Esophagus squamous epithelium (tissue), 5 donors: ENCODE measurements around the gene CRYL1. TPM values are rescaled to one million over a fixed set of nuclear protein-coding genes. Genes with fewer than 3 reads are reported as not detected.

ENCODE experiments used
- DNase-seq: peaks from one replicate; lab custom pipeline; 2025; lab: John Stamatoyannopoulos, UW
- H3K27ac ChIP-seq, 4 donors: fragments of 200-600 bp; sonication (generic); one replicate each; pipeline ENCODE4 v1.5.1; 2016 to 2019; ENCODE audit warnings: mild to moderate bottlenecking in 1 of 4
- H3K27me3 ChIP-seq, 4 donors: fragments of 200-600 bp; sonication (generic); 1 replicate in 3 of 4; 2 replicates in 1 of 4; pipeline versions ENCODE4 v1.5.1 to v1.6.0; 2017 to 2021; ENCODE audit warnings: antibody characterized with exemption in 1 of 4
- H3K36me3 ChIP-seq, 3 donors: fragments of 200-600 bp; sonication (generic); one replicate each; pipeline ENCODE4 v1.5.1; 2016 to 2019
- H3K4me1 ChIP-seq, 3 donors: fragments of 200-600 bp; sonication (generic); one replicate each; pipeline ENCODE4 v1.5.1; 2017 to 2019
- H3K4me3 ChIP-seq, 4 donors: fragments of 200-600 bp; sonication (generic); 1 replicate in 3 of 4; 2 replicates in 1 of 4; pipeline ENCODE4 v1.5.1; 2016 to 2019; ENCODE audit warnings: mild to moderate bottlenecking in 2 of 4, moderate library complexity in 1 of 4
- H3K9me3 ChIP-seq, 3 donors: fragments of 200-600 bp; sonication (generic); one replicate each; pipeline ENCODE4 v1.5.1; 2016 to 2019
- POLR2A ChIP-seq, 4 donors: fragments of 450-650 bp; IDR thresholded peaks; one replicate each; pipeline ENCODE4 v1.6.1; 2017; ENCODE audit warnings: antibody characterized with exemption in 4 of 4, mild to moderate bottlenecking in 4 of 4, moderate library complexity in 3 of 4
- WGBS, 2 donors: methylation state at CpG; one replicate each; pipeline ENCODE4 v1.1.5; 2018; 5-methylcytosine and 5-hydroxymethylcytosine counted together
- intact Hi-C: fragments of 100-400 bp; cut with DNase I; formaldehyde crosslinking; loops from one replicate; pipeline ENCODE4 v1.15.0; 2022
- total RNA-seq, 4 donors: library from RNA; depleted of rRNA; stranded (reverse); fragments of >200 nt; gene quantifications; one replicate each; pipeline ENCODE4 v1.1.0, GENCODE V29; 2016
- TF ChIP-seq, protein P1 (sequence below), 6 experiments: fragments of 450-650 bp in 4 of 6; fragments of 200-600 bp in 2 of 6; sonication (generic) in 2 of 6; IDR thresholded peaks; one replicate each; pipeline ENCODE4 v1.5.1; 2016 to 2019; ENCODE audit warnings: antibody characterized with exemption in 6 of 6, mild to moderate bottlenecking in 4 of 6, moderate library complexity in 4 of 6
- donor health status: DM: yes; HTN: yes; CAD: no.

The CRYL1 gene
- total RNA-seq, 4 donors from 2014 or later: 12.5 to 41.2 (median 24.4) TPM

DNA sequence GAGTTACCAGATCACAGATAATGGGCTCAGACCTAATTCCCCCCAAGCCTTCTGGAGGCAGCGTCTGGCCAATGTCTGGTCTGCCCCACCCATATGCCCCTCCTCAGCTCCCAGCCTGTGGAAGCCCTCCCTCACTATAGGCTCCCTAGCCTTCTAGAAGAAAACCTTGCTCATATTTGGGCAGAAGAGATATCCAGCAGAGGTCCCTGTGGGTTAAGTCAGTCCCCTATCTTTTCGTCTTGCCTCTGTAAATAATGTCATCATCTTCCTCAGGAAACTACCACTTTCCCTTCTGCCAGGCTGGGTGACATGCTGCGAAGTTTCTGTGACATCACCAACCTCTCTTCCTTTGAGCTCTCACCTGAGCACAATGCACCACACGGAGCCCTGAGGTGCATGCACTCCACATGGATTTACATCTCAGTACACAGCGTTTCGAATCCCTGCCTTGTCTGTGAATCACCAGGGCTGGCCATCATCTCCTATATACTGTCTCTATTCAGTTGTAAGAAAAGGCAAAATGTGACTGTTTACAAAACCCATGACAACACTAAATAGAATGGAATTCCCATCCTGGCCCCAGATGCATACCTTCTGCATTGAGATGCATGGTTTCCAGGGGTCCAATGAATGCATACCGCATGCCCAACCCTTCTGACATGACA lies 112.8 kb downstream of the CRYL1 start:
- WGBS, 2 donors: 67 to 77% methylated on average over 7 of the region's 7 CpGs
- intact Hi-C loops: no loop called here
- H3K9me3 ChIP-seq: no peaks in the 10 kb centered on the region
- TF ChIP-seq POLR2A (IDR thresholded peaks at IDR 0.05): no peak
- TF ChIP-seq, protein P1, sequence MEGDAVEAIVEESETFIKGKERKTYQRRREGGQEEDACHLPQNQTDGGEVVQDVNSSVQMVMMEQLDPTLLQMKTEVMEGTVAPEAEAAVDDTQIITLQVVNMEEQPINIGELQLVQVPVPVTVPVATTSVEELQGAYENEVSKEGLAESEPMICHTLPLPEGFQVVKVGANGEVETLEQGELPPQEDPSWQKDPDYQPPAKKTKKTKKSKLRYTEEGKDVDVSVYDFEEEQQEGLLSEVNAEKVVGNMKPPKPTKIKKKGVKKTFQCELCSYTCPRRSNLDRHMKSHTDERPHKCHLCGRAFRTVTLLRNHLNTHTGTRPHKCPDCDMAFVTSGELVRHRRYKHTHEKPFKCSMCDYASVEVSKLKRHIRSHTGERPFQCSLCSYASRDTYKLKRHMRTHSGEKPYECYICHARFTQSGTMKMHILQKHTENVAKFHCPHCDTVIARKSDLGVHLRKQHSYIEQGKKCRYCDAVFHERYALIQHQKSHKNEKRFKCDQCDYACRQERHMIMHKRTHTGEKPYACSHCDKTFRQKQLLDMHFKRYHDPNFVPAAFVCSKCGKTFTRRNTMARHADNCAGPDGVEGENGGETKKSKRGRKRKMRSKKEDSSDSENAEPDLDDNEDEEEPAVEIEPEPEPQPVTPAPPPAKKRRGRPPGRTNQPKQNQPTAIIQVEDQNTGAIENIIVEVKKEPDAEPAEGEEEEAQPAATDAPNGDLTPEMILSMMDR (IDR thresholded peaks at IDR 0.05): no peak
- H3K4me3 ChIP-seq: no peak overlapping the region
- DNase-seq: no peak
- peaks cover 2 to 62% (median 20%) of the 10 kb centered on the region in 3 donors for H3K4me1 ChIP-seq
- no peaks in the 10 kb centered on the region for H3K36me3 ChIP-seq
- no peaks in the 10 kb centered on the region for H3K27me3 ChIP-seq
- no peak overlapping the region for H3K27ac ChIP-seq

DNA sequence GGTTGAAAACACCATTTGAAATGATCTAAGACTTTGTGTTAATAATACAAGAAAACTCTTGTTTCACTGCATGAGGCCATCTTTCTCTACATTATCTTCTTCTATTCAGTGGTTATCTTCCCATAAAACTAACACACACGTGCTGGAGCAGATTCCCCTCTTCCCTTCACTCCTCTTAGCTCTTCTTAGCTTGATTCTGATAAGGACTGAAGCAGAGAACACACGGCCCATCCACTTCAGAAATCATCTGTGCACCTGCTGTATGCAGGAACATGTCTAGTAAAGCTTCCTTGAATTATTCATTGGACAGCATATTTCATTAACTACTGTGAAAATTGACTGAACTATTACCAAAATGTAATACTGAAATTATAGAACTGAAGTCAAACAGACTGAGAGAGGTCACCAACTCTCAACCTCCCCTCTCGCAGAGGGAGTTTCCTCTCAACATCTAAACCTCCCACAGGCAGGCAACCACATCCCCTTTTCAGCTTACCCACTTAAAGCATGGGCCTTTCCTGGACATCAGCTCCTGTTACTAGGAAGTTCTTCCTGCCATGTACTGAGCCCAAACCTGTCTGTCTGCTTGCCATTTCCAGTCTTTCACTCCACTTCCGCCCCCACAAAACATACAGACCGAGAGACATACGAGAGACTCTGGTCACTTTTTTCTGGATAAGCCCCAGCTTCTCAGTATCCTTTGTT lies 113.9 kb downstream of the CRYL1 start:
- H3K9me3 ChIP-seq: no peaks in the 10 kb centered on the region
- intact Hi-C loops: no loop called here
- WGBS, 2 donors: 36 to 53% methylated on average over 6 of the region's 6 CpGs
- DNase-seq: no peak
- H3K4me3 ChIP-seq: no peak overlapping the region
- peaks cover 5 to 62% (median 21%) of the 10 kb centered on the region in 3 donors for H3K4me1 ChIP-seq
- H3K36me3 ChIP-seq: no peaks in the 10 kb centered on the region
- no peak overlapping the region for H3K27ac ChIP-seq
- no peaks in the 10 kb centered on the region for H3K27me3 ChIP-seq
- no peak for TF ChIP-seq POLR2A (IDR thresholded peaks at IDR 0.05)
- TF ChIP-seq, protein P1 (IDR thresholded peaks at IDR 0.05): no peak

DNA sequence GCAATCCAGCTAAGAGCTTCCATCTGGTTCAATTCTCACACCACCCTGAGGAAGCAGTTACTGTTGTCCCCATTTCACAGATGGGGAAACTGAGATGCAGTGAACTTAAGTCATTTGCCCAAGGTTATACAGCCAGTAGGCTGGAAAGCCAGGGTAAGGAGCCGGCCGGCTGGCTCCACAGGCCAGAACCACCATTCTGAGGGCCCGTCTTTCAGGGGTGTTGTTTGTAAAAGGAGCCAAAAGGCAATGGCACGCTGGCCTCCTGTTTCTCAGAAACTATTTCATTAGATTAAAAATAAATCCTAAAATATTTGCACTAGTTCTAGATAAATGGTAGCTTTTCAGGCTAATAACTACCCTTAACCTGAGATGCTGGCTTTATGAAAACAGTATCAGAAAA lies 114.9 kb downstream of the CRYL1 start:
- Histone ChIP-seq H3K27me3 (no peaks in the 10 kb centered on the region), H3K36me3 (no peaks in the 10 kb centered on the region), H3K27ac (no peak overlapping the region), H3K4me1 (peaks cover 5 to 62% (median 24%) of the 10 kb centered on the region in 3 donors), H3K4me3 (no peak overlapping the region), H3K9me3 (no peaks in the 10 kb centered on the region)
- TF ChIP-seq POLR2A (IDR thresholded peaks at IDR 0.05): no peak
- TF ChIP-seq, protein P1 (IDR thresholded peaks at IDR 0.05): no peak
- intact Hi-C loops: no loop called here
- DNase-seq: no peak
- 90 to 92% methylated on average over 3 to 4 of the region's 4 CpGs for WGBS, 2 donors

GRCh38 chr13:20408181-20408580 lies 117.5 kb downstream of the CRYL1 start:
- DNase-seq: no peak

More at GRCh38 chr13:20408181-20408580, 117.5 kb downstream of the CRYL1 start:
- WGBS, 2 donors: 35 to 43% methylated on average over 8 of the region's 8 CpGs
- Histone ChIP-seq H3K9me3 (no peaks in the 10 kb centered on the region), H3K4me3 (no peak overlapping the region), H3K36me3 (peaks cover 0 to 13% (median 0%) of the 10 kb centered on the region in 3 donors), H3K27me3 (no peaks in the 10 kb centered on the region), H3K4me1 (peaks cover 8 to 58% (median 19%) of the 10 kb centered on the region in 3 donors), H3K27ac (peak overlapping the region; percentile 2 to 26 (median 22))
- intact Hi-C loops: no loop called here
- no peak for TF ChIP-seq POLR2A (IDR thresholded peaks at IDR 0.05)
- TF ChIP-seq, protein P1 (IDR thresholded peaks at IDR 0.05): no peak
